GM12865 (cell line): Measurements from ENCODE around the gene SEPTIN14.
"Not testable (repeated sequence)": the region's sequence is repeated elsewhere in the genome, so short reads cannot be mapped to it uniquely, and the experiment has no call there.

Experiments used
- DNase-seq: peaks from one replicate; pipeline ENCODE4 v3.0.0; 2010; ENCODE audit warnings: low read depth
- H3K4me3 ChIP-seq: 2 replicates; pipeline ENCODE4 v1.5.1; 2011; ENCODE audit warnings: mild to moderate bottlenecking, low read depth, low read length, control low read depth
- CTCF ChIP-seq: IDR thresholded peaks from 2 replicates; pipeline ENCODE4 v1.5.1; 2011; ENCODE audit warnings: low read length, control low read depth, low read depth, inconsistent platforms; ENCODE audit not compliant: insufficient read depth; ENCODE audit errors: missing control alignments

Gene SEPTIN14

GRCh38 chr7:55827577-55827976 lies 35.0 kb downstream of the SEPTIN14 start:
- no peak for TF ChIP-seq CTCF
- no peak for DNase-seq
- H3K4me3 ChIP-seq = no peak overlapping the region

DNA sequence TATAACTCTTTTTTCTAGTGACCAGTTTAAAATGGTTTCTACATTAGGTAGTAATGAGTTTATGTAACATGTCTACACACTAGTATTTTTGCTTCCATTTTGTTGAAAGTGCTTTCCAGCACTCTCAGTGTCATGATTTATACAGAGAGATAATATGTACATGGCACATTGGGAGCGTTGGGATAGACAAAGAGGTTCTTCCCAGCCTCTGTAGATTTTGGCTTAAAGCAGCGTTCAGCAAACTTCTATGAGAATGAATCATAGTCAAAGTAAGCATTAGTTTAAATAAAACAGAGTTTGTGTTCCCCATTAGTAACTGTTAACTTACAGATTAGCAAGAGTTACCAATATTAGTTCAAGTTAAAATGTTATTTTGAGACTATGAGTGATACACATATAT lies 43.9 kb downstream of the SEPTIN14 start:
- no peak overlapping the region for H3K4me3 ChIP-seq
- TF ChIP-seq CTCF = no peak

GRCh38 chr7:55797260-55797659 lies 65.3 kb downstream of the SEPTIN14 start:
- not testable (repeated sequence) for H3K4me3 ChIP-seq, DNase-seq

More for the DNA sequence above, 43.9 kb downstream of the SEPTIN14 start:
- no peak for DNase-seq

- H3K4me3 ChIP-seq = no peak overlapping the region
- no peak for TF ChIP-seq CTCF
- no peak for DNase-seq
Observed at GRCh38 chr7:55794527-55794926, 68.0 kb downstream of the SEPTIN14 start.

- no peak for TF ChIP-seq CTCF
- DNase-seq = no peak
- no peak overlapping the region for H3K4me3 ChIP-seq
Observed at GRCh38 chr7:55792048-55792447, 70.5 kb downstream of the SEPTIN14 start.

GRCh38 chr7:55787796-55788195 lies 74.8 kb downstream of the SEPTIN14 start:
- DNase-seq = no peak
- TF ChIP-seq CTCF = no peak
- H3K4me3 ChIP-seq = no peak overlapping the region

DNA sequence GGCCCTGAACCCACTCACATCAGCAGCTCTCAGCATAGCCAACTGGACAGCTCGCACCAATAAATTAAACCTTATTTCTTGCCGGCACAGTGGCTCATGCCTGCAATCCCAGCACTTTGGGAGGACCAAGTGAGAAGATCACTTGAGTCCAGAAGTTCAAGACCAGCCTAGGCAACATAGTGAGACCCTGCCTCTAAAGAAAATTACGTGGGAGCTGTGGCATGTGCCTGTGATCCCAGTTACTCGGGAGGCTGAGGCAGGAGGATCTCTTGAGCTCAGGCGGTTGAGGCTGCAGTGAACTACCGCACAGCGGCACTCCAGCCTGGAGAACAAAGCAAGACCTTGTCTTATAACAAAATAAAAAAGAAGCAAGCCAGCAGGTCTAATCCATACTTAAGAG lies 75.7 kb downstream of the SEPTIN14 start:
- DNase-seq = no peak
- no peak for TF ChIP-seq CTCF
- no peak overlapping the region for H3K4me3 ChIP-seq

GRCh38 chr7:55785444-55785843 lies 77.1 kb downstream of the SEPTIN14 start:
- not testable (repeated sequence) for DNase-seq, H3K4me3 ChIP-seq
